Forelimb muscle (tissue), 1 donor: ENCODE data around the gene FBLN7. TPM values are rescaled to one million over a fixed set of nuclear protein-coding genes. Genes with fewer than 3 reads are reported as not detected.

ENCODE experiments used
- DNase-seq: peaks from one replicate; pipeline ENCODE4 v3.0.0-alpha.2; 2013; ENCODE audit warnings: low read depth
- polyA plus RNA-seq: library from polyadenylated mRNA; unstranded; fragments of 120-200 nt; gene quantifications from one replicate; pipeline ENCODE4 v1.2.1, GENCODE V29; 2013; ENCODE audit not compliant: insufficient read length

Gene FBLN7
- polyA plus RNA-seq, 1 donor, result 9.2 TPM

- no peak for DNase-seq
Observed at GRCh38 chr2:112140899-112141625, 2.9 kb downstream of the FBLN7 start.

DNA sequence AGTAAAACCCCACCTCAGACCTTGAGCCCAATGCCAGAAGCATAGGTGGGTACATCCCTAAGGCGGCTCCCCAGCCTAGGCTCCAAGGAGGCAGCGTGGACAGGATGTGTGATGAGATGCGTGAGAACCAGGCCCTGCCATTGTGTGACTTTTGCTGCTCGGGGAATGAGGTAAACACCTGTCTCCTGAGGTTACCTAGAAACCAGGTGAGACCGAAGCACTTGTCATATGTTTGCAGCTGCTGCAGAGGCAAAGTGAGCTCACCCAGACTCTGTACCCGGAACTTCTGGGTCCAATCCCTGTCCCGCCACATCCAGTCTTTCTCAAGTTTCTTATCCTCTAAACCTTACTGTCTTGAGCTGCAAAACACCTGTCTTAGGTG is 3.4 kb downstream of the FBLN7 start:
- no peak for DNase-seq

- DNase-seq, result no peak
Observed at GRCh38 chr2:112142525-112143078, 4.4 kb downstream of the FBLN7 start.

DNA sequence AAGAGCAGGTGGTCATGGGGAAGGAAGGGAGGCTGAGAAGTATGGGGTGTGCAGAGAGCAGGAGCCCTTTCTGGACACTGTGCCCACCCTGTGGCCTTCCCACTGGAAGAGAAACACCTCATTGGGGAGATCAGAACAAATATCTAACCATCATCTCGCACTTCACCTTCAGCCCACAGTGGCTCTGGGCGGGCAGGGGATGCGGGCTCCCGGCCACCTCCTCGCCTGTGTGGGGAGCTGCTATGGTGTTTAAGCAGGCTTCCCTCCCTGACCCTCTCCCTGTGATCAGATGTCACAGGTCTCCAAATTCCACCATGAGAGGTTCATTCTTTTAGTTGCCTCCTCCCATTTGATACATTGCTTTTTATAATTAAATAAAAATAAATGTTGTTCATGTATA is 5.0 kb downstream of the FBLN7 start:
- no peak for DNase-seq

GRCh38 chr2:112144966-112145365 is 6.8 kb downstream of the FBLN7 start:
- no peak for DNase-seq

- DNase-seq, result peak; percentile 22
Observed at GRCh38 chr2:112147382-112148168, 9.4 kb downstream of the FBLN7 start.

DNA sequence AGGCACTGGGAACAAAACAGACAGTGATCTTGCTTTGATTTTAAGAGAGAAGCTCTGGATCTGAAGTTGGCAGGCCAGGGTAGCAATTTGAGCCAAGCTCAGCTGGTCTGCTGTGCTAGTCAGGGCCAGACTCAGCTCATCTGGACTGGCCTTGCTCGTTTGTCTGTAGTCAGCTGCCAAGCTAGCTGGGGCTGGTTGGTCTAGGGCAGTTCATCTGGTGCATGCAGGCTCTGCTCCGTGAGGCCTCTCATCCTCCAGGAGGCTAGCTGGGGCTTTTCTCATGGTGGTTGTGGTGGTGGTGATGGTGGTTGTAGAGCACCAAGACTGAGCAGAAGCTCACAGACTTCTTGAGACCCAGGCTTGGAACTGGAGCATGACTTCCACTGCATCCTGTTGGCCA is 10.3 kb downstream of the FBLN7 start:
- no peak for DNase-seq

- no peak for DNase-seq
Observed at GRCh38 chr2:112149194-112149593, 11.0 kb downstream of the FBLN7 start.

- no peak for DNase-seq
Observed at GRCh38 chr2:112149866-112150435, 11.8 kb downstream of the FBLN7 start.

DNA sequence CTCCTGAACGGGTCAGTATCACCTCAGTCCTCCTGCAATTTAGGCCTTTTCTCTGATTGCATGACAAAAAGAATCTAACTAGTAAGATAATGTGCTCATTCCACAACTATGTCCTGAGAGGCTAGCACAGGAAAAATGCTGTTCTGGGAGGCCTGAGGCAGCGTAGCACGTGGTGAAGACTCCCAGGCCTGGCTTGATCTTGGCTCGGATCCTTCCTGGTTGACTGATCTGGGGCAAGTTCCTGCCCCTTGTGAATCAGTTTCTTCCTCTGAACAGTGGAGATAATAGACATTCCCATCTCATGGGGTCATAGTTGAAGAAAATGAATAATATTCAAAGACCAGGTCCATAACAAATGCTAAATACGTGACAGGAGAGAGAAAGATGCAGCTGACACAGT is 12.3 kb downstream of the FBLN7 start:
- DNase-seq, result no peak

- no peak for DNase-seq
Observed at GRCh38 chr2:112150851-112151250, 12.7 kb downstream of the FBLN7 start.

- no peak for DNase-seq
Observed at GRCh38 chr2:112151271-112151670, 13.1 kb downstream of the FBLN7 start.

DNA sequence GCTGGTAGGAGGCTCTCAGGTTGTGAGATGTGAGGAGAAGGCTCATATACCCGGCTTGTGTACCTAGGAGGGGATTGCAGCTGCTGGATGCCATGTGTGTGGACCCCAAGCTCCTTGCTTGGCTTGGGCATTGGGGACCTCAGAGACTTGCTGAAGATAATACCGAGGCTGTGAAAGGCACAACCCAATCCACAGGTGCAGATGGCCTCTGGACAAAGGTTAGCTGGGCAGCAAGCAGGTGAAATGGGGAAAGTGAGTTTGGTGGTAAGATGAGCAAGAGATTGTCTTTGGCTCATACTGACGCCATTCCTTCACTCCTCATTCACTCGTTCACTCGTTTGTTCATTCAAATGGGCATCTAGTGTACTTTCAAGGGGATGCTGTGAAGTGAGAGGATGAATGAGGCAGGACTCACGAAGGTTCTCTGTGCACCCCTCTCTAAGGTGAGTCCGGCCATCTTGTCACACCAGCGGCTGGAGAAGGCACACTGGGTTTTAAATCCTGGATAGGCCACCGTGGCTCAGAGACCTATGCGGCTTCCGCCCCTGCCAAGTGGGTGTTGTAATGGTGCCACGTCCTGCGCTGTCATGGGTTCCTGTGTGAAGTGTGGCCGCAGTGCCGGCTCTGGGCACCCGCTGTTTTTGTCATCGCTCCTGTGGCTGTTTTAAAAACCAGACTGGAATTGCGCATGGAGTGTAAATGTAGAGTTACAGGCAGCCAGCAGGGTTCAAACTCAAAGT is 13.7 kb downstream of the FBLN7 start:
- DNase-seq, result no peak

GRCh38 chr2:112152476-112153178 is 14.4 kb downstream of the FBLN7 start:
- DNase-seq, result no peak

DNA sequence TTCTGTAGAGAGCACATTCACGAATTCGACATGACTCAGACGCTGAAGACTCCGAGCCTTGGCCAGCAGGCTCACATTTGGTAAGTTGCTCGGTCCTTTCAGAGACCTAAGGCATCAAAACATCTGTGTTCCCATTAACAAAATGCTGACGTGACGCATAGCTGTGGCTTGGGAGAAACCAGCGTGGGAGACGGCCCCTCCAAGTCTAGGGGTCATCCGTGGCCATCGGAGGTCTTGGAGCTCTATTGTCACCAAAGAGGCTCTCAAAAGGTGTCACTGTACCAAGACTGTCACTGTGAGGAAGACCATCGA is 14.9 kb downstream of the FBLN7 start:
- no peak for DNase-seq

DNA sequence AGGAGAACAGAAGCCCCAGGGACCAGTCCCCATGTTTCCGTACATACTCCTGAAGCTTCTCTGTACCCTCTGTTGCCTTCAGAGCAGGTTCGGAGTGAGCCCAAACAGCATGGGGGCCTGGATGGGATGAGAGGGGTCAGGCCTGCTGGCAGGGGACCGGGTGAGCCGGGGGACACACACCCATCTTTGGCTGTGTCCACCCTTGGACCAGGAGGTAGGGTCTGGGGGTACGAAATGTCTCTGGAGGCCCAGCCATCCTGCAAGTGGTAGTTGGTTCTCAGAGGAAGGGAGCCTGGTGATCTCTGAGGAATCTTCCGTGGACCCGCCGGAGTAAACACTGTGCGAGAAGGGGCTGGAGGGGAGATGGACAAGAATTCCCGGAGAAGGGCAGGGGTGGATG is 15.3 kb downstream of the FBLN7 start:
- DNase-seq, result no peak

DNA sequence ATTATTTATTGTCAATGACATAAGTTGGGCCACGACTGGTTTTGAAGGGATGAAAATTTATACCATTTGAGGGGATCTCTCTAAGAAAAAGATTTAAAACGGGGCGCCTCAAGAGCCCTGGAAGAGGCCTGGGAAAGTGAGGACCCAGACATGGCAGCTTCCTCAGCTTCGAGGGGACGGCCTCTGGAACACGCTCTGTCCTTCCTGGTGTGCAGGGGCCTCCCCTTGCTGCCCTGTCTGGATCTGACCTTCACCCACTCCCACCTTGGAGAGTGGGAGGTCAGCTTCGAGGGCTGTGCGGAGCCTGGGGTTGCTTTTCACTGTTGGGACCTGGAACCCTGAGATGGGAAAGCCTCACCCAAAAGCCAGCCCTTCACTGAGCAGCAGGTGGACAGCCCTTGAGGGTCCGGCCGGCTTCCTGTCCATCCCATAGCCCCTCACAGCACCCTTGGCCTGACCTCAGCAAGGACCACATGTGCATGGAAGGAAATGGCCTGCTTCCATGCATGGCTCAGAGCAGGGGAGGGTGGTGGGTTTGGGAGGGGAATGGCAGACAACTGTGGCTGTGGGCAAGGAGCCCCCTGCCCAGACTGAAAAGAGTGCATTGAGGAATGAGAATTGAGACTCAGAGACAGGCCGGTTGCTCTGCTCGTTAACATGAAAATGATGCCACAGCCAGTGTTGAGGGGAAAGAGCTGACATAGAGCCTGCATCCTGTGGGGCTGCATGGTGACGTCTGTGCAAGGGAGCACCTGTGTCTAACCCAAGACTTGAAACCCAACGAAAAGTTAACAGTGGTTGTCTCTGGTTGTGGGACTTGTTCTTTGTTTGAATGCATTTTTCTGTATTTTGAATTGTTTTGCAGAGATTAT is 16.3 kb downstream of the FBLN7 start:
- DNase-seq, result no peak

DNA sequence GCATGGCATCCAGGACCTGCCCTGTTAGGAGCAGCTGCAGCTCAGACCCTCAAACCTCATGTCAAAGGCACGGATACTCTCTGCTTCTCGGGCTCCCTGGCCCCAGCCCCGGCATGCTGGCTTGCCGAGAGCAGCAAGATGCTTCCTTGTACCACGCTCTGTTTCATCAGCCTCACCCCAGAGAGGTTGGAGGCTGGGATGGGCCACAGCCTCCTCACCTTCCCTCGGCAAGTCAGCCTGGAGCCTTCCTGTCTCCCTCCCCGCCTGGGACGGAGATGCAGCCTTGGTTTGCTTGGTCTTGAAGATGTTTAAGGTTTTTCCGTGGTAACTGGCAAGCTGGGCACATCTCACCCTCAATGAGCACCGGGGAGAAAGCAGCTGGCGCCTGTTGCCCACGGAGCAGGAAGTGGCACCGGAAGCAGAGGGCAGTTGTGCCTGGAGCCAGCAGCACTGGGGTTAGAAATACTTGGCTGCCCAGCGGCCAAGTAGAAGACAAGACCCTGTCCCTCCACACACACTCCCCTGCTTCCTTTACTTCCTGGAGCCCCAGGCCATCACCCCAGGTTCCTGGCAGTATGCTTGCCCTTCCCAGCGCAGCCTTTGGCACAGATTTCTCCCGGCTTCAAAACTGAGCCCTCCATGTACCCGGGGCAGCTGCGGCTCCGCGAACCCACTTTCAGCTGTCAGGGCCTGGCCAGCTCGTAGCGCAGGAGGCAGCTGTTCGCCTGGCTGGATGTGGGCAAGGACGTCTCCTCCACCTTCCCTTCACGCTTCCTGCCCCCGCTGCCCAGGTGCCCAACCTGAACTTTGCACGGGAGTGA is 17.4 kb downstream of the FBLN7 start:
- no peak for DNase-seq

DNA sequence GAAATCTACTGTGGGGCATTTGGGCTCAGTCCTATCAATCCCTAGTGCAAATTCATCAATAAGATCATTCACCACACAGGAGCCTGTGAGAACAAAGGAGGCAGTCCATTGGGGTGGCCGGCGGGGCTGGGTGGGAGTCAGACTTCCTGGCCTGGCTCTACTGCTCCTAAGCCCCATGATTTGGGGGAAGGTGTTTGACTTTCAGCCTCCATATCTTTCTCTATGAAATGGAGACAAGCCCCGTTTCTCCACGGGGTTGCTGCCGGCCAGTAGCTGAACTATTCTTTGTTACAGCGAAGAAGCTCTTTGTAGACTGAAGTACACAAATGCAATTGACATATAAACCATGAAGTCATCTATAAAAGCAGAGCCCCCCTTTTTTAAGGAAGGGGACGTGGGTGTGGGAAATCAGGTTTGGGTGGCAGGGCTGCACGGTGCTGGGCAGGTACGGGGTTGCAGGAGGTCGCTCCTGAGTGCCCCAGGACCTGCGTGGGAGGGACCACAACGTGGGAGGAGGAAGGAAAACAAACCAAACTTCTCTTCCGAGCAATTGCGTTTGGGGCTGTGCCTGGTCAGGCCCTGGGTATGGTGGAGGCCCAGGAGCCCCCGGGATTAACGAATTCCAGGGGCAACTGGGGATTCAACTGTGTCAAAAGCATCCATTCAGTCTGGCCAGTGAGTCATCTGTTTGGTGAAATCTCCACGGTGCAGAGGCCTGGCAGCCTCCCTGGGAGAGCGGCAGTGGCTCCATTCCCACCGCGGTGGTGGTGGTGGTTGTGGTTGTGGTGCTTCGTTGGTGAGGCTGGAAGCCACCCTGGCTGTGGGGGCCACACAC is 18.2 kb downstream of the FBLN7 start:
- DNase-seq, result no peak
